Stimulated activated CD8-positive, alpha-beta memory T cell treated with anti-CD3 and anti-CD28 coated beads, Interleukin-15, amount 100 ng/mL, for 24 hours (primary cell): Measurements from ENCODE around the gene VSIG10L2.

Source experiments
- DNase-seq: peaks from one replicate; pipeline ENCODE4 v3.0.0-alpha.2; 2020; ENCODE audit warnings: low read depth

Gene VSIG10L2

DNA sequence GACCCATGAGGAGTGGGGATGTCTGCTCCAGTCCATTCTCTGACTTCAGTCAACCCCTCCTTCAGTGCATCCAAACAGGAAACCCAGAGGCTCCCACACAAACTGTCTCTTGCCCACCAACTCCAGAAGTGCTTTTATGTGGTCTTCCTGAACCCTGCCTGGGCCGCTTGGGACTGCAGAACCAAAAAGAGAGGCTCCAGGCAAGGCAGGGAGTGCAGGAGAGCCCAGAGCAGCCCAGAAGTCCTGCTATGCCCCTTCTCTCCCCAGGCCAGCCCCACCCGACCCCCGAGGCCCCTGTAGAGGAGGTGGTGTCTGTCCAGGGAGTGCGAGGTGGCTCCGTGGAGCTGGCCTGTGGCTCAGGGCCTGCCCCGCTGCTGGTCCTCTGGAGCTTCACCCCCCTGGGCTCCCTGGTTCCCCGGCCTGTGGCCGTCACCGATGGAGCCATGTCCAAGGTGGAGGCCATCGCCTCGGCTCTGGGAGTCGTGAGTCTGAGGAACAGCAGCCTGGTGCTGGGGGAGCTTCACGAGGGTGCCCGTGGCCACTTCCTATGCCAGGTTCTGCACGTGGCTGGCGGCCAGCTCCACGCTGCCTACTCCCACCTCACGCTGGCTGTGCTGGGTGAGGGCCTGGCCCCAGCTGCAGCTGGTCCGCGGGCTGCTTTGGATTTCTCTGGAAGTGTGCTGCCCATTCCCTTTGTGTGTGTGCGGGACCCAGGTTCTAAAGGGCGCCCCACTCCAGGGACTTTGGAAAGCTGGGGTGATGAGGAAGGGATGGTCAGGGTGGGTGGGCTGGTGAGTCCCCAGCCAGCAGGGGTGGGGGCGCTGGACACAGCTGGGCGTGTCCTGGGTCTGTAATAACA is 1.8 kb downstream of the VSIG10L2 start:
- DNase-seq, result no peak

DNA sequence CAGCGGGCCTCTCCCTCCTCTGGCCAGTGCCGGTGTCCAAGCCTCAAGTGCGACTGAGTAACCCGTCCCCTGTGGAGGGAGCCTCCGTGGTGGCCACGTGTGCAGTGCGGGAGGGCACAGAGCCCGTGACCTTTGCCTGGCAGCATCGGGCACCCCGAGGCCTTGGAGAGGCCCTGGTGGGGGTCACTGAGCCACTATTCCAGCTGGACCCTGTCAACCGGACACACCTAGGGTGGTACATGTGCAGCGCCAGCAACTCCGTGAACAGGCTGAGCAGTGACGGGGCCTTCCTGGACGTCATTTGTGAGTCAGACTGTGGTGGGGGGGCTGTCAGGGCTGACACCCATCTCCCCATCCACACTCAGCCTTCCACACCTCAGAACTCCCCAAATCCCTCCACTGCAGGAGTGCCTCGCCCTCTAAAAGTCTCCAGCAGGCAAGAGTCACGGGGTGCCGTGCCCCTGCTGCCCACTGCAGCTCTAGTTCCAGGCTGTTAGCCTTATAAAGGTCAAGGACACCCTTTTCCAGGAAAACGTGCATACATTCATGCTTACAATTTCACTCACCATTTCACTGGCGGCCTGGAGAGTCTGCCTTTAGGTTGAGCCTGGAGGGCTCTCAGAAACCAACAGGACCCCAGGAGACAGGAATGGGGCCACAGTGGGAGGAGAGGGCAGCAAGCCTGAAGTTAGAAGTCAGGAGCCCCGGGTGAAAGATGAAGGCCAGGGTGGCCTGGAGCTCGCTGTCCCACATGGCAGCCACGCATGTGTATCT is 2.6 kb downstream of the VSIG10L2 start:
- DNase-seq, result no peak

DNA sequence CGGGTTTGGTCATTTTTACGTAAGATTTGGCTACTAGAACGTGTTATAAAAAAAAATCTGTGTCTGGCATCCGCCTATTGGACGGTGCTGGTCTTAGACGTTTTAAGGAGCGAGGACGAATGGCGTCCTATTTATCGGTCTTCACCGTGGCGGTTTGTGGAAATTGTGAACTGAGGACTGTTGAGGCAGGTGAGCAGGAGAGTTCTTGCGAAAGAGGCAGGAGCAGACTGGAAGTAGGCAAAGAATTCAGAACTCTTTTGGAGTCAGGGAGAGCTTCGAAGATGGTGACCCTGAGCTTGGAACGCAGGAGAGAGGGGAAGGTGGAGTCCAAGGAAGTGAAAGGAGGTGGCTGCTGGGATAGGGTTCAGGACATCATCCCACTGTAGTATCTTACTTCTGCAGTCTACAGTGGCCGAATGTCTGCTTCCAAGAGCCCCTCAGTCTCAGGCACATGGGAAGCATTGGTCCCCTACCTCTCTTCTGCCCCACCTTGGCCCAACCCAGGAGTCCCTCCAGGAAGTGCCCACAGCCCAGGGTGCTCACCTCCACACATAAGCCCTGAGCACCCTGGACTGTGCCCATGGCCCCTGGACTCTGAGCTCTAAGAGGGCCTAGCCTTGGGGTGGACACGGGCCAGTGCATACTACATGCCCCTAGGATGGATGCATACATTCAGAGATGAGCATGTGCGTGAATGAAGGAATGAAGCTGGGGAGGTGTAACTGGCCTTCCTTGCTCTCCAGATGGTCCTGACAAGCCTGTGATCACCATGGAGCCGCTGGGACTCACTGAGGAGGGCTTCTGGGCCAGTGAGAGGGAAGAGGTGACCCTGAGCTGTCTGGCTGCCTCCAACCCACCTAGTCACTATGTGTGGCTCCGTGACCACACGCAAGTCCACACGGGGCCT is 3.7 kb downstream of the VSIG10L2 start:
- DNase-seq, result no peak

DNA sequence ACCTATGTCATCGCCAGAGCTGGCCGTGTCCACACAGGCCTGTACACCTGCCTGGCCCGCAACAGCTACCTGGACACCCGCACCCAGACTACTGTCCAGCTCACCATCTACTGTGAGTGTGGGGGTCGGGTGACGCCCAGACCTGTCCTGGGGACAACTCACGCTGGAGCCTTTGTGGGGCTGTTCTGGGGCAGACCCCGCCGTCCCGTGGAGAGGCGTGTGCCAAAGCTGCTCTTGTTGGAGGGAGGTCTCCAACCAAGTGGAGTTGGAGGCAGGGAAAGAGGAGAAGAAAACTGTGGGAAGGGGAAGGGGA is 4.3 kb downstream of the VSIG10L2 start:
- DNase-seq, result no peak

DNA sequence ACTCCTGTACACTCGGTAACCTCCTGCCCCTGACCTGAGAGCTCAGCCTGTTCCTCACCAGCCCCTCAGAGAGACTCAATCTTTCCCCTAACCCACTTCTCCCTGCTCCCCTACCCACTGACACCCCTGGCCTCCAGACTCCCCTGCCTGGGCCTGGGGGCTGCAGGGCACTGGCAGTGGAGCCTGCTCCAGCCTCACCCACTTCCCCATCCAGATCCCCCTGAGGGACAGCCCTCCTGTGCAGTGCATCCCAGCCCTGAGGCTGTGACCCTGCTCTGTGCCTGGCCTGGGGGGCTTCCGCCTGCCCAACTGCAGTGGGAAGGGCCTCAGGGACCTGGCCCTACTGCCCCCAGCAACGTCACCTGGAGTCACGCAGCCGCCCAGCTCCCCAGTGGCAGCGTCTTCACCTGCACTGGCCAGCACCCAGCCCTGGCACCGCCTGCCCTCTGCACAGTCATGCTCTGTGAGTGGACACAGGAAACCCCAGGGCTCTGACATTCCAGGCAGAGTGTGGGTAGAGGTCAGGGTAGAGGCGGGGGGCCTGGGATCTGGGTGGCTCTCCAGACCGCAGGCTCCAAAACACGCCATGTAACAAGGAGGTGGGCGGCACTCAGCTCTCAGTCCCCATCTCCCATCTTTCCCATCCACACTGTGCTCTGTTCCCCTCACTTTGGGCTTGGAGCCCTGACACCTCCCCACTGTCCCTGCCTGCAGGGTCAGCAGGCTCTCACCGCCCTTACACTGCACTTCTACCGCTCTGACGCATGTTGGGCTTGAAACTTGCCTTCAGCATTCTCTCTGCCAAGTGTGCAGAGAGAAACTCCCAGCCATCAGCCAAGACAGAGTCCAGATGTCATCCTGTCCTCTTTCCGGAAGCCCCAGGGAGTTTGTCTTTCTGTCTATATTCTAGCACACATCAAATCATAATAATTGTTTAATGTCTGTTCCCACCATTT is 5.1 kb downstream of the VSIG10L2 start:
- DNase-seq, result no peak

DNA sequence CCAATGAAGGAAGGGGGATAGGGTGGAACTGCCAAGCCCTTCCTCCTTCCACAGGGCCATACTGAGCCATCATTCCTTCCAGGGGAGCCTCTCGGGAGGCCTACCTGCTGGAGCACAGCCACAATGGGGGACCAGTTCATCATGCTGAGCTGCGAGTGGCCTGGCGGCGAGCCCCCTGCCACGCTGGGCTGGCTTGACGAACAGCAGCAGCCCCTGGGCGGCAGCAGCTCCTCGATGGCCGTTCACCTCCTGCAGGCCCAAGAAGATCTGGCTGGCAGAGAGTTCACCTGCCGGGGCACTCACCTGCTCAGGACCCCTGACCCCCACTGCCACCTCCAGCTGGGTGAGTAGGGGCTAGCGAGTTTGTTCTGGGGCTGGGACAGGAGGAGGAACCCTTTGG is 5.9 kb downstream of the VSIG10L2 start:
- DNase-seq, result no peak

DNA sequence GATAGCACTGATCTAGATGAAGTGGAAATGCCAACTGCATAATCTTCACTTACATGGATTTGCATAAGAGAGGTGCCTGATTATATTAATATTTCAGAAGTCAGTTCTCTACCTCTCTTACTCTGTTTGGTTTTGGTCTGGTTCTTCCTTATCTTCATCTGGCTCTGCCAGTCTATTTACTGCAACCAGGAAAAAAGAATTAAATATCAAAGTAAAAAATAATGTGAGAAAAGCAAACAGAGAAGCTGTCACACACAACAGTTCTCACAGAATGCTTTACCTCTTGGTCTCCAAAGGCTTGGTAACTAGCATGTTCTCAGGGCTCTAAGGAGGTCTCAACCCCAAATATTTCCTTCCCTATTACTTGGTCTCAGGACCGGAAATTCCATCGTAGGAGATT is 6.7 kb downstream of the VSIG10L2 start:
- DNase-seq, result no peak

DNA sequence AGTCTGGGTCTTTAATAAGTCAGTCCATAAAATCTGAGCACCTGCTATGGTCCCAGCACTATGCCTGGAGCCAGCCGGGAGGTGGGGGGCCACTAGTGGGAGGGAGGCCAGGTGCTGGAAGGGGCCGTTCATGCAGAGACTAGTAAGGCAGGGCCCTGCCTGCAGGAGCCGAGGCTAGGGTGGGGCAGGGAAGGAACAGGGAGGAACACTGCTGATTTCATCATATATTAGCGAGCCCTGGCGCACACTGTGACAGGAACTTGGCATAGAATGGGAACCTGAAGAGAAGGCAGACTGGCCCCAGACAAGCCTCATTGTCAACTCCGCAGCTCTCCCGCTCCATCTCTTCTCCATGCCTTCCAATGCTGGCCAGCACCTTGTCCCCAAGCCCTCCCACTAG is 7.1 kb downstream of the VSIG10L2 start:
- no peak for DNase-seq

DNA sequence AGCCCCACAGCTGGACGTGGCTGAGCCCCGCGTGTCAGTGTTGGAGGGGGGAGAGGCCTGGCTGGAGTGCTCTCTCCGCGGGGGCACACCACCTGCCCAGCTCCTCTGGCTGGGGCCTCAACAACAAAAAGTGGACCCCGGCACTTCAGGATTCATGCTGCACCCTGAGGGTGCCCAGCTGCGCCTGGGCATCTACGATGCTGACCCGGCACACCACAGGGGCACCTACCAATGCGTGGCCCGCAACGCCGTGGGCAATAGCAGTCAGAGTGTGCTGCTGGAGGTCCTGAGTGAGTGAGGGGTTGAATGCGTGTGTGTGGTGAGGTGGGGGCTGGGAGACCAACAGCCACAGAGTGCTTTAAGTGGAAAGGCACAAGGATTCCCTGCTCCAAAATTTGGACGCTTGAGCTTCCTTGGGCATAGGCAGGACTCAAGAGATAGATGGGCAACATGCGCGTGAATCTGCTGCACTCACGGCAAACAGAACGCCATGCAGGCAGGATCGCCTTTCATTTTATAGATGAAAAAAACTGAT is 7.6 kb downstream of the VSIG10L2 start:
- DNase-seq, result no peak

DNA sequence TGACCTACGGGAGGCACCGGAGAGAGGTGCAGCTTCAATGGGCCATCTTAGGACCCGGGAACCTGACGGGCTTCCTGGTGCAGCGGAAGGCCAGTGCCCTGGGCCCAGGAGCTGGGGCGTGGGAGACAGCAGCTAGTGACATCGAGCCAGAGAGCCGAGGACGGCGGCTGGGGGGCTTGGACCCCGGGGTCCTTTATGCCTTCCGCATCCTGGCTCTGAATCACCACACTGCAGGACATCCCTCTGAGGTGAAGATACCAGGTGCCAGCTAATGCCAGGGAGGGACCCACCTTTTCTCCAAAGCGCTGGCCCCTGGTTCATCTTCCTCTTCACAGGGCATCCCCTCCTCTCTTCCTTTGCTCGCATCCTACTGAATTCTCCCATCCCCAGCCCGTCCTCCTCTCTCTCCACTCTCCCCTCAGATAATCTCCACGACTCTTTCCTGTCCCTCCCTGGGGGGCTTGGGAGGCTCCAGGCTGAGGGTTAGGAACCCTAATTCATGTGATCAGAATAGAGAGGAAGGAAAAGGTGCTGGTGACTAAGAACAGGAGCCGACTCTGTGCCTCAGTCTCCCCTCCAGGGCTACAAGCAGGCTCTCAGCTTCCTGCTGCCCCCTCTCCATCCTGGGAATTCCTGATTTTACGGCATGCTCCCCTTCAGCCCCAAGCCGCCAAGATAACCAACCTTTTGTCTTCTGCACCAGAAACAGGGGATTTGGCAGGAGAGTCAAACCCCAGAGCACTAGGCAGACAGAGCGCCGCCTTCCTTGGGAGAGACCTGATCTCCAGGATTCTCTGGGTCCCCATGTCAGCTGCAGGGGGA is 8.5 kb downstream of the VSIG10L2 start:
- DNase-seq, result no peak

DNA sequence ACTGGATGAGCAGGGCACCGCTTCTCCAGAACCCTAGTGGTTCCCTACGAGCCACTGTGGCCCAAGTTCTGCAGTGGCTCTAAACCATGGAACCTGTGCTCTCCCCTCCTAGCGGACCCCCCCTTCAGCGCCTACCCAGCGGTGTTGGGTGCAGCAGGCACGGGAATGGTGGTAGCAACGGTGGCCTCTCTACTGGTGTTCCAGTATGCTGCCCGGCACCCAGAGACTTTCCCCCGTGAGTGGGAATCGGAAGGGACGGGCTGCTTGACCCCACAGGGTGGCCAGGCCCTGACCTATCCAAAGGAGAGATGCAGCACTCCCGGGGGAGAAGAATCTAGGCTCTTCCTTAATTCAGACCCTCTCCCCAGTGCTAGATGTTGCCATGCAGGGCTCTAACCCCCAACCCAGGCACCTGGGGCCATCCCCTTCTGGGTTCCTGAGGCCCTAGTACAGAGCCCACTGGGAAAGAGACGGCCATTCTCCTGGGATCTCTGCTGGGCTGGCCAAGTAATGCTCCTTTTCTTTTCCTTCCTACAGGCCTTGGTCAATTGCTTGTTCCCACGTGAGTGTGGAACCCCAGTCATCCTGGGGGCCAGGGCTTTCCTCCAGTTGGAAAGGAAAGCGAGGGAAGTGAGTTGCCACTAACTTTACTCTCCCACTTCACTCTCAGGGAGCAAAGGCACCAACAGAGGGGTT is 9.2 kb downstream of the VSIG10L2 start:
- DNase-seq, result no peak

DNA sequence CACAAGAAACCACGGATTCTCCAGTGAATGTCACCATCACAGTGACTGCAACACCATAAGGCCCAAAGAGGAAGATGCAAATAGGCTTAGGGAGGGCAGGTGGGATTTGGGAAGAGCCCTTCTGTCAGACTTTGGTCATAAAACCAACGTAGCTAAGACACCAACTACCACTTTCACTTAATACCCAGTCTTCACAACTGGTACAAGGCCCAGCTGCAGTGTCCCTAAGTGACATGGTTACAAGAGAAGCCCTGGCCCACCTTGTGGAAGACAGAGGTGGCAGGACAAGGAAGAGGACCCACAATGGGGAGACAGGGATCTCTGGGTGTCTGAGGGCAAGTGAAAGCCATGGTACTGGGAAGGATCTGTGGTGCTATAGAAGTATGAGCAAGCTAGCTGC is 10.0 kb downstream of the VSIG10L2 start:
- DNase-seq, result no peak

DNA sequence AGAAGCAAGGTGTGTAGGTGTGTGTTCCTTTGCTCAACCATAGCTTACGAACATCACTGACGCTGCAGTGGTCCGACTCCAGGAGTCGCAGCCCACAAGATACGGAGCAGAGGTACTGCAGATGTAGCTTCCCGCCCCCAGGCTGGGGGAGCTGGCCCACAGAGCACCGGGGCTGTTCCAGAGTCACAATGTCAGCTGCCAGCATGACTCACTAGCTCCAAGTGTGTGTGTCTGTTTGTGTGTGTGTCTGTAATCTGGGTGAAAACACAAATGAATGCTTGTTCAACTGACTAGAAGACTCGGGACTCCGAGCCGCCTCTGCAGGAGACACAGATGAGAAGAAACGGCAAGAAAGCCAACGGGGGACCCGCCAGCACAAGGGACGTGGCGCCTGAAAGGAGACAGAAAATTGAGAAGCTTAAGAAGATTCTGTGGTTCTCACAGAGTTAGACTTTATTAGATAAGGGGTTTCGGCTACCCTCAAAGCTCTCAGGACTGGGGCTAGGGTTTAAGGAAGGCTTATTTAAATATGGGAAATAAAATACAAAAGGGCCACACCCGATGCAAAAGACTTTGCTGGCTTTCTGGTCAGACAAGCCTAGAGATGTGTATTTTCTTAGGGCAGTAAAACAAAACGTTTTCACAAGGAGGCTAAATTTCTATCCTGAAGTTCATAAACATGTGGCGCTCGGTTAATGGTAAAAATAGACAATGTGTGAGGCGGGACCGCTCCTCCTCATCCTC is 10.7 kb downstream of the VSIG10L2 start:
- DNase-seq, result no peak

DNA sequence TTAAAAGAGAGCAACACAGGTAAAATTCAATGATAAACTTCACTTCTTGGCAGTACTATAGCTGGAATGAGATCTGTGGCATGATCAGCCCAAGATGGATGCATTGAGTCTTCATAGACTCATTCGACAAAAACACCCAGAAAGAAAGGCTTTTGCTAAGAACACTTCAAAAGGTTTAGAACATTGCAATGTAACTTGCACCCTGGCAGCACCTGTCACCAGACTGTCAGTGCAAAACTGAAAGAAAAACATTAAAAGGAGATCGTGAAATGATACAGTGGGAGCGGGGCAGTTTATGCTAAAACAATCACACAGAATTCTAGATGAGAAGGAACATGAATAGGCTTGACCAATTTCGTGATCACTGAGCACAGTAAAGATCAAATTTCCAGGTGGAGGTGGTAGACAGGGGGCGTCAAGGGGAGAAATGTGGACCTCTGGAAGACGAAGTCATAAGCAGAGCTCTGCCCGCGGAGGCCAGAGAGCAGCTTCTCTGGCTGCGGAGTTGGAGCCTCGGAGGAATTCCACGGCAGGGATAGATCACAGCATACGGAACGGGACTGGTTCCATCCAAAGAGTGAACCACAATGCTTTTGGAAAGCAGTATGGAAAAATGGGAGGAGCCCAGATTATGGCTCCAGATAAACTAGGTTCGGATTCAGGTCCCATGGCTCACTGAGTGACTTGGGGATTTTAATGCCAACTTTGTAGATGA is 11.9 kb downstream of the VSIG10L2 start:
- DNase-seq, result no peak

DNA sequence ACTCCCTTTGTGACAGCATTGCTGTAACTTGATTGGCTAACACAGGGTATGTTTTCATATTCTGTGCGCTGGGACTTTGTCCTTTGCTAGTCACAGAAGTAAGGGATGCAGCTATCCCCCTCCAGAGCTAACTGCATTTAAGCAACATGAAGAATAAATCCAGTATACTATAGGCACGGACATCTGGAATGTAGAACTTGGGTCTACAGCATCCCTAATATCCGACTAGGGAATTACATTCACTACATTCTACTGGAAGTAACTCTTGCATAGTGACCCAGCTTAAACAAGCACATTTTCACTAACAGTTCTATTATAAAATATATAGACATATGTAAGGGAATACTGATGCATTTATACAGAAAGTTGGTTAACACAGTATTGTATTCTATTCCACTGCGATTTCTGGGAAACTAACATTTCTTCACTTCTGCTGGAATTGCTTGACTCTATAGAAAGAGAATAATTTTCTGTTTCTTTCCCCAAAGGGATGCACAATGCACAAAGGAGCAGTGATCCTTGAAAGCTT is 13.1 kb downstream of the VSIG10L2 start:
- no peak for DNase-seq

DNA sequence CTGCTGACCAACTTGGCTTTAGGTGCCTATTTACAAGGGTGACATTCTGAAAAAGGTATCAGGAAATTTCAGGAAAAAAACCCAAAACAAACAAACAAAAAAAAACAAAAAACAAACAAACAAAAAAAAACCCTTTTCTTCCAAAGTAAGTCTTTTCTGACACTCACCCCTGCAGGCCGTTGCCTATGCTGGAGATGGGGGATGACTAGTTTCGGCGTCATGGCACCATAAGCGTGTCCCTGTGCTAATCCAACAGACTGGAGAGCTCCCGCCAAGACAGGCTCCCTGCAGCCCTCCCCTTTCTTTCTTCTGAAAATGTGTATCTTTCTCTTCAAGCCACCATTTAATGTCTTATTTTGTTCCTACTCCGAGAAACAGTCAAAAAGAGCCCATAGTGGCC is 13.7 kb downstream of the VSIG10L2 start:
- DNase-seq, result no peak

DNA sequence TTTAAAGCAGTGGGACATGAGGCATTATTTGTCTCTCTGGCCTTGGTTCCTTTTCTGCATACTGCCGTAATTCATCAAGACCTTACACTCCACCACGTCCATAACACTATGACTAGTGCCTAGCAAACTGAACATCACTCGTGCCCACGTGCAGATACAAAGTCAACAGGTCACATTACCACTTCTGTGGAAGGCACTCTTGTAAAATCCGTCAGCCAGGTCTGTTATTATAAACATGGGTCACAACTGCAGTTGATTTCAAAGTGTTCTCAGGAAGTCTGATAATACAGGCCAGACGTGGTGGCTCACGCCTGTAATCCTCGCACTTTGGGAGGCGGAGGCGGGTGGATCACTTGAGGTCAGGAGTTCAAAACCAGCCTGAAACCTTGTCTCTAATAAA is 14.1 kb downstream of the VSIG10L2 start:
- DNase-seq, result no peak

DNA sequence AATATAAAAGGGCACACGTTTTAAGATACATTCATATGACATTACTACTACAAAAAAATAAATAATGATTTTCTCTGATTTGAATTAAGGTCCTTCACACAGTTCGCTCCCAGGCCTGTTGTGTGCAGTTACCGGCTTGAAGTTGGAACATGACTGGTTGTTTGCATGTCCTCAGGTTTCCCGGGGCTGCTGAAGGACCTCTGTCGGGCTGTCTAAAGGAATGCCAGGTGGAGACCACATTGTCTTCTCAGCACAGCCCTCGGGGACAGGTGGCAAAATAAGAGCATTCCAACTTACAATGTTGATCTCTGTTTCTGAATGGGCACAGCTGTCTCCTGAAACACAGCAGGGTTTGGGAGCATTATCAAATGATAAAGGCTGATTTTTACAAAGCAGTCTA is 14.9 kb downstream of the VSIG10L2 start:
- DNase-seq, result no peak
